AG08396 (cell line): ENCODE data around the gene TMOD3.
"Not testable (repeated sequence)": the region's sequence is repeated elsewhere in the genome, so short reads cannot be mapped to it uniquely, and the experiment has no call there.

Source experiments
- DNase-seq: peaks from one replicate; pipeline ENCODE4 v3.0.0; 2012; ENCODE audit warnings: low spot score, mixed read lengths

The TMOD3 gene

GRCh38 chr15:51864408-51865056 is 35.1 kb downstream of the TMOD3 start:
- no peak for DNase-seq

- DNase-seq = no peak
Measured at GRCh38 chr15:51865317-51865716, 35.9 kb downstream of the TMOD3 start.

GRCh38 chr15:51866161-51866560 is 36.7 kb downstream of the TMOD3 start:
- DNase-seq = no peak

DNA sequence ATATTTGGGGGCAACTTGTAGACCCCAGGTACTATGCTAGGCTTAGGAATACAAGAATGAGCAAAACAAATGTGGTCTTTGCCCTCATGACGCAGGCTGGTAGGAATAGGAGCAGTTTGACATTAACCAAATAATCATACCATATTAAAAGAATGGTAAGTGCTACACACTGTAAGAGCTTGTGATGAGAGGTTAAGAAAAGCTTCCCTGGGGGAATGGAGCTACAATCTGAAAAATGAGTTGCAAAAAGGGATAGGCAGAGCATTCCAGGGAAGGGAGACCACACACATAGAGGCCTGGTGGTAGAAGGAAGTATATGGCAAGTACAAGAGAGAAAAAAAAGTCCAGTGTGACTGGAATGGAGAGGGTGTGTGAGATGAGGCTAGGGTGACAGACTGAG is 37.3 kb downstream of the TMOD3 start:
- DNase-seq = no peak

- DNase-seq = no peak
Measured at GRCh38 chr15:51869060-51869421, 39.6 kb downstream of the TMOD3 start.

GRCh38 chr15:51870774-51871173 is 41.3 kb downstream of the TMOD3 start:
- no peak for DNase-seq

GRCh38 chr15:51874751-51875644 is 45.5 kb downstream of the TMOD3 start:
- DNase-seq = peak; percentile 65

DNA sequence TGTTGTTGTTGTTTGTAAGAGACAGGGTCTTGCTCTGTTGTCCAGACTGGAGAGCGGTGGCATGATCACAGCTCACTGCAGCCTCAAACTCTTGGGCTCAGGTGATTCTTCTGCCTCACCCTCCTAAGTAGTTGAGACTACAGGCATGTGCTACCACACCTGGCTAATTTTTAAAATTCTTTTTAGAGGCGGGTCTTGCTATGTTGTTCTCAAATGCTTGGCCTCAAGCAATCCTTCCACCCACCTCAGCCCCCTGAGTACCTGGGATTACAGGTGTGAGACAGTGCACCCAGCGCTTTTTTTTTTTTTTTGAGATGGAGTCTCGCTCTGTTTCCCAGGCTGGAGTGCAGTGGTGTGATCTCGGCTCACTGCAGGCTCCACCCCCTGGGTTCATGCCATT is 46.7 kb downstream of the TMOD3 start:
- DNase-seq = no peak

DNA sequence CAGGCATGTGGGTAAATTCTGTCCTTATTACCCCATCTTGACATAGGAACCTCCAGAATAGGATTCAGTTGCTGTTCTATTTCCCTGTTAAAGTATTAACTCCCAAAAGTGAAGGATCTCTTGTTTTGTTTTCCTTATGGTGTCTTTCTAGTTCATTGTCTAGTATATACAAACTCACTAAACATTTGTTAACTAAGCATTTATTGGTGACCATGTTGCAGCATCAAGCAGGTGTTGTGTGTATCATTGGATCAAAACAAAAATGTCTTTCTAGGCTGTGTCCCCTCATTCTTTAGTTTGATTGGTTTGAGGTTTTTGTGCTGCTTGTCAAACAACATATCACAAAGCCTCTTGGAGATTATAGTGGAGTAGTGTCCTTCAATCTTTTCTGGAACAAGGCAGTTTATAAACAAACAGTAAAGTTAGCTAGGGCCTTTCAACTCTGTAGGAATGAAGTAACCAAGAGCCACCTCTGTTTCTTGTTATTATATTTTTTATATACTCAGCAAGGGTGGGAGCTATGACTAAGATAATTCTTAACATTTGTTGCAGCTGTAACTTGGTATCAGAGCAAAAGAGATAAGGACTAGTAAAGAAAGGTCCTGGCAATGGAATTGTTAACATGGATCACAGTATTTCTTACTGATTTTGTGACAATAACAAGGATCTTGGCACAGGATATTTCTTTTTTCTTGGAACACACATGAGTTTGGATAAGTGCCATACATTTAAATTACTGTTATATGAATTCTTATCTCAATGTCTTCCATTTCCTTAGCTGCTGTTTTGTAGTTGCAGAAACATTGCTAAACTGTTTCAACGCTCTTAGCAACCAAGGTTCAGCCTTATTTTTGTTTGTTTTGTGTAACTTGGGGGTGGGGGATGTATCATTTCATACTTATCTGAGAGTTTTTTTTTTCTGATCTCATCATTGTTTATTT is 49.3 kb downstream of the TMOD3 start:
- DNase-seq = no peak

DNA sequence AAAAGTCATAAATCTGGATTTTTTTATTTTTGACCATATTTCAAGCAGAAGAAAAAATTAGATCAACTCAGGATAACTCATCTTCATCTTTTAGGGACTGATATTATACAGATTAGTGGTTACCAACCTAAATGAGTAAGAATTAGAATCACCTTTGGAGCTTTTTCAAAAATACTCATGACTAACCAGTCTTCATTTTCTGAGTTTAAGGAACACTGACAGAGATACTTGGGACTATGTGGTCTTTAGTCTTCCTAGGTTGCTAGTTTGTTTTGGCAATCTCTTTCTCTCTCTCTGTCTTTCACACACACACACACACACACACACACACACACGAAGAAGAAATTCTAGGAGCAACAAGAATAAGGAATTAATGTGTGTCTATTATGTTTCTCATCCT is 50.1 kb downstream of the TMOD3 start:
- DNase-seq = no peak

- DNase-seq = peak; percentile 45
Measured at GRCh38 chr15:51883271-51883837, 53.9 kb downstream of the TMOD3 start.

DNA sequence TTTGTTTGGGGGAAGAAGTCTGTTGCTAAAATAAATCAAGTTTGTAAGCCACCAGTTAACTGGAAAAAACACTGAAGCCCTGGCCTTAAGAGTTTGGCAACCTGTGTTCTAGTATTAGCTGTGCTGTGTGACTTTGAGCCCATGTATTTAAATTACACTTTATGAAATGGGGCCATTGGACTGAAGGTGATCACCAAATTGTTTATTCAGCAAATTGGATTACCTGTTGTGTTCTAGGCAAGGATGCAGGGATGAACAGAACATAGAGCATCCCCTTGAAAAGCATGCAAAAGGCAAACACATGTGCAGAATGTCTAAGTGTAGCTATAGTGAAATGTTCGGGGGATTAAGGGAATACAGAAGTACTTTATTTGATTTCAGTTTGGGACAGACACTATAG is 54.6 kb downstream of the TMOD3 start:
- DNase-seq = no peak

DNA sequence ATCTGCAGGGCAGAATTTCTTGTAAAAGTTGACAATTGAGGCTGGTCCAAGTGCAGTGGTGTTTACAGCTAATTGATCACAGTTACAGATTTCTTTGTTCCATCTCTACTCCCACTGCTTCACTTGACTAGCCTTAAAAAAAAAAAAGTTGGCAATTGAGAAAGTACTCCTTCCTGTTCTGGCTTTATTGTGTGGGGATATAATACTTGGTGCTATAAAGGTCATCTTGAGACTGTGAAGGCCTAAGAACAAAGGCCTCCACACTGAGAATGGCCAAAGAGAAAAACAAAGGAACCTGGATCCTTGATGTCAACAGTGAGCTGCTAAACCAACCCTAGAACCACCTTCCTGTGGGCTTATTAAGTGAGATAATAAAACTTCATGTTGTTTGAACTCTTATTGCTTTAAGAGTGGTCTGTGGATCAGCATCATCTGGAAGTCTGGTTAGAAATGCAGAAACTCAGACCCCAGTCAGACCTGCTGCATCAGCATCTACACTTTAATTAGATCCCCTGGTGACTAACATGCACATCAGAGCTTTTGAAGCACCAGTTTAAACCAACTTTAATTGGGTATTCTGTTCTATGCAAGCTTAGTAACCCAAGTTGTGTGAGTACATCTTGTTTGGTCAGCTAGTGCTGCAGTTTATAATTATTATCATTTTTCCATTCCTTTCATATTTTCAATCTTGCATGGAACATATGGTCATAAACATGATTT is 55.2 kb downstream of the TMOD3 start:
- peak; percentile 57 for DNase-seq

GRCh38 chr15:51885758-51886157 is 56.3 kb downstream of the TMOD3 start:
- not testable (repeated sequence) for DNase-seq

- no peak for DNase-seq
Measured at GRCh38 chr15:51887887-51888592, 58.6 kb downstream of the TMOD3 start.

- peak; percentile 45 for DNase-seq
Measured at GRCh38 chr15:51888593-51889195, 59.2 kb downstream of the TMOD3 start.

DNA sequence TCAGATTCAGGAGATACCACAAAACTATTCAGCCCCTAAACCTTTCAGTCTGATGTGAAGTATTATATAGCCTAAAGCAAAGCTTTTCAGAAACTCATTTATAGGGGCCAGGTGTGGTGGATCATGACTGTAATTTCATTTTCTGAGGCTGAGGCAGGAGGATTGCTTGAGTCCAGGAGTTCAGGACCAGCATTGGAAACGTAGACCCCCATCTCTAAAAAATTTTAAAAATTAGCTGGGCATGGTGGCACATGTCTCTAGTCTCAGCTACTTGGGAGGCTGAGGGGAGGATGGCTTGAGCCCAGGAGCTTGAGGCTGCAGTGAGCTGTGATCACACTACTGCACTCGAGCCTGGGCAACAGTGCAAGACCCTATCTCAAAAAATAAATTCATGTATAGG is 60.0 kb downstream of the TMOD3 start:
- no peak for DNase-seq

DNA sequence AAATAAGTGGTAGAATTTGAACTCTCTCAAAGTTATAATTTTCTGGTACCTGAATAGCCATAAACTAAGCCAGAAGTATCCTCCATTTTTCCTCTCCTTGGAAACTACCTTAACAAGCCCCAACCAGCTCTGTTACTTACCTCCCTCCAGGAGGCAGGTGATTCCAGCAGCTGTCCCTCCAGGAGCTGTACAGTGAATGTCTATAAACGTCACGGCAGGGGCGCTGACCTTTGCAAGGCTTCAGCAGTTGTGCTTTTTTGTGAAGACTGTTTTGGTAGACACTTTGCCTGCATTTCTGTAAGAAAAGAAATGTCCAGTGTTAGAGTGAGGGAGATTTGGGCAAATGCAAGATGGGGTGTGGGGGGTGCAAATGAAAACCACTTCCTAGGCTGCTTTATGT is 75.0 kb downstream of the TMOD3 start:
- no peak for DNase-seq

DNA sequence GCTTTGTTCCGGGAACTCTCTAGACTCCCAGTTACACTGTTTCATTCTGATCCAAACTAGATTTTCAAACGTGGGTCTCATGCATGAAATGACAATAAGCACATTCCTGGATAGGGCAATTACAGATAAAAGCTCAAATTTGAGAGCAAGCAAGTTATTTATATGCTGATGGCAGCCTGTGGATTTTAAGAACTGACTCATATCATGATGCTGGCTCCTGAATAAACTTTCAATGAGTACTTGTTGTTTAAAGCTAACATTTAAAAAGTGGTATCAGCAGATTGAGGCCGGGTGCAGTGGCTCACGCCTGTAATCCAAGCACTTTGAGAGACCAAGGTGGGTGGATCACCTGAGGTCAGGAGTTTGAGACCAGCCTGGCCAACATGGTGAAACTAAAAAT is 75.5 kb downstream of the TMOD3 start:
- DNase-seq = no peak

DNA sequence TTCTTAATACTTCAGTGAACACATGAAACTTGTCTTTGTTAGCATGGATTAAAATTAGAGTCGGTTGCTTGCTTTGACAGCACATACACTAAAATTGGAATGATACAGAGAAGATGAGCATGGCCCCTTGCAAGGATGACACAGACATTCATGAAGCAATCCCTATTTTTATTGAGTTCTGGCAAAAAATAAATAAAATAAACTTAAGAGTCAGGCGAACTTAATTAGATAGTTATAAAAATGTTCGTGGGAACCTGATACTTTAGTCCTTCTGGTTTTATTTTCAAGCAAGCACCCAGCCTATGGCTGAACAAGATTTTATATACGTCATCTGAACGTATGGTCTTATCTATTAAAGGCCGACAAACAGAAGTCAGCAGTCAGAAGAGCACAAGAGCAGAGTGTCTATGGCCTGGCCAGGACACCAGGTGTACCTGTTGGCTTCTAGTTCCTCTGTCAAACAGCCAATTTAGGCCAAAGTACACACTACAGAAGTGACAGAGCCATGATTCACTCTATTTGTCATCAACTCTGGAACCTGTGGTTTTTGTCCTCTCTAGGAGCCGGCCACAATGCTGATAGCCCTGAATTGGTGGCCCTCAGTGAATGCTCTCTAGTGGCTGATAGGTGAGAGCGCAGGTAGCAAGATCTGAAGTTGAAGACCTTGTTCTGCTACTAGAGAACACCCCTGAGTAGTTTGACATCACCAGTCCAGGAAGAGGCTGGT is 77.8 kb downstream of the TMOD3 start:
- DNase-seq = no peak
